Calu3 (cell line): Measurements from ENCODE around the gene IGSF9B. TPM values are rescaled to one million over a fixed set of nuclear protein-coding genes. Genes with fewer than 3 reads are reported as not detected.

ENCODE experiments used
- BruUV-seq: library from RNA; stranded (reverse); fragments of 400-500 nt; replicated peaks from 2 replicates; lab custom pipeline; 2021; lab: Mats Ljungman, UMichigan
- CTCF ChIA-PET: fragments of 300-600 bp; sonication (Branson Sonifier 250); formaldehyde crosslinking; loops from one replicate; lab custom pipeline; 2022; ENCODE audit warnings: antibody characterized with exemption; lab: Charles Lee
- DNase-seq: peaks from one replicate; pipeline ENCODE4 v3.0.0; 2022
- H3K27ac Mint-ChIP-seq: one replicate; pipeline ENCODE4 v1.8.0; 2022; ENCODE audit warnings: mixed read lengths; ENCODE audit not compliant: unreplicated experiment
- H3K27me3 Mint-ChIP-seq: one replicate; pipeline ENCODE4 v1.8.0; 2022; ENCODE audit warnings: mixed read lengths; ENCODE audit not compliant: unreplicated experiment
- H3K36me3 Mint-ChIP-seq: one replicate; pipeline ENCODE4 v1.8.0; 2022; ENCODE audit warnings: mild to moderate bottlenecking, moderate library complexity, mixed read lengths; ENCODE audit not compliant: insufficient read depth, unreplicated experiment
- H3K4me1 Mint-ChIP-seq: one replicate; pipeline ENCODE4 v1.8.0; 2022; ENCODE audit warnings: mild to moderate bottlenecking, low read depth, mixed read lengths; ENCODE audit not compliant: unreplicated experiment
- H3K4me3 Mint-ChIP-seq: one replicate; pipeline ENCODE4 v1.8.0; 2022; ENCODE audit warnings: mild to moderate bottlenecking, low read depth, moderate library complexity, mixed read lengths; ENCODE audit not compliant: unreplicated experiment
- H3K9me3 Mint-ChIP-seq: one replicate; pipeline ENCODE4 v1.8.0; 2022; ENCODE audit warnings: low read depth, mixed read lengths; ENCODE audit not compliant: unreplicated experiment
- intact Hi-C: fragments of 100-400 bp; cut with micrococcal nuclease; formaldehyde crosslinking; loops from one replicate; pipeline ENCODE4 v1.10.0; 2022; ENCODE audit not compliant: unreplicated experiment
- total RNA-seq: library from RNA; stranded (reverse); gene quantifications from 2 replicates; pipeline ENCODE4 v1.2.3, GENCODE V29; 2022
- TF ChIP-seq, protein P1 (sequence below): fragments of 200-600 bp; IDR thresholded peaks from one replicate; pipeline ENCODE4 v1.8.0; 2022; ENCODE audit warnings: antibody characterized with exemption; ENCODE audit not compliant: unreplicated experiment

The IGSF9B gene
- total RNA-seq, 1 experiment from 2014 or later: 13.2 TPM

DNA sequence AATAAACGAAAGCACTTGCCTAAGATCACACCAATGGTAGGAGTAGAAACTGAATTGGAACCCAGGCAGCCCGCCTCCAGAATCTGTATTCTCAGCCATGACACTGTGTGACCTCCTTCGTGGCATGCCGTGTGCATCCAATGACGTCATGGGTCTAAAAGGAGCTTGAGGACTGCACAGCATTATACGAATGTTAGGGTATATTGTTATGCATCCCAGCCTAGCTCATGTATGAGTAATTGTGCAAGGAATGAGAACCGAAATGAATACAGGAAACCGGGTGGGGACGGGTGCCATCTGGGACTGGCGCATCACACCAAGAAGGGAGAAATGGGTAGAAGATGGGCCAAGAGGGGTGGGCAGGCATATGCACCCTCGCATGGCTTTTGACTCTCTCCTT lies 12.3 kb upstream of the IGSF9B start:
- CTCF ChIA-PET: no interaction called here
- TF ChIP-seq, protein P1, sequence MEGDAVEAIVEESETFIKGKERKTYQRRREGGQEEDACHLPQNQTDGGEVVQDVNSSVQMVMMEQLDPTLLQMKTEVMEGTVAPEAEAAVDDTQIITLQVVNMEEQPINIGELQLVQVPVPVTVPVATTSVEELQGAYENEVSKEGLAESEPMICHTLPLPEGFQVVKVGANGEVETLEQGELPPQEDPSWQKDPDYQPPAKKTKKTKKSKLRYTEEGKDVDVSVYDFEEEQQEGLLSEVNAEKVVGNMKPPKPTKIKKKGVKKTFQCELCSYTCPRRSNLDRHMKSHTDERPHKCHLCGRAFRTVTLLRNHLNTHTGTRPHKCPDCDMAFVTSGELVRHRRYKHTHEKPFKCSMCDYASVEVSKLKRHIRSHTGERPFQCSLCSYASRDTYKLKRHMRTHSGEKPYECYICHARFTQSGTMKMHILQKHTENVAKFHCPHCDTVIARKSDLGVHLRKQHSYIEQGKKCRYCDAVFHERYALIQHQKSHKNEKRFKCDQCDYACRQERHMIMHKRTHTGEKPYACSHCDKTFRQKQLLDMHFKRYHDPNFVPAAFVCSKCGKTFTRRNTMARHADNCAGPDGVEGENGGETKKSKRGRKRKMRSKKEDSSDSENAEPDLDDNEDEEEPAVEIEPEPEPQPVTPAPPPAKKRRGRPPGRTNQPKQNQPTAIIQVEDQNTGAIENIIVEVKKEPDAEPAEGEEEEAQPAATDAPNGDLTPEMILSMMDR: no peak
- Mint-ChIP-seq H3K27me3 (peaks cover 77% of the 10 kb centered on the region), H3K27ac (no peak overlapping the region), H3K36me3 (no peaks in the 10 kb centered on the region), H3K4me3 (no peak overlapping the region), H3K9me3 (no peaks in the 10 kb centered on the region), H3K4me1 (peaks cover 8% of the 10 kb centered on the region)
- no TSS peak for BruUV-seq
- intact Hi-C loops: no loop called here
- no peak for DNase-seq

DNA sequence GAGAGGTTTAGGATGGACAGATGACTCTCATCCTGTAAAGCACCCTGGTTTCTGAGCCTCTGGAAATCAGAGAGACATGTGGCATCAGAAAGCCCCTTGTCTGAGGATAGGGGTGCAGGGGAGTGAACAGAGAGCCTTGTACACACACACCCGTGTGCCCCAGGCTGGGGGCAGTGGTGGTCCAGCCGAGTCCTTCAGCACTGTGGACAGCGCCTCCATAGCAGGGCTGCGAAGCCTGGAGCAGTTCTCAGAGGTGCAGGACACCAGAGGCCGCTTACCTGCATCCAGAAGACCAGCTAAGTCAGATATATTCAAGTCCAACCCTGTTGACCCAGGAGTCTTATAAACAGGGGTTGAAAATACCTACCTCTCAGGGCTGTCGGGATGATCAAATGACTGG lies 11.5 kb upstream of the IGSF9B start:
- no TSS peak for BruUV-seq
- CTCF ChIA-PET: no interaction called here
- H3K36me3 Mint-ChIP-seq: no peaks in the 10 kb centered on the region
- DNase-seq: no peak
- intact Hi-C loops: no loop called here
- H3K27me3 Mint-ChIP-seq: peaks cover 69% of the 10 kb centered on the region
- H3K4me3 Mint-ChIP-seq: no peak overlapping the region
- no peaks in the 10 kb centered on the region for H3K9me3 Mint-ChIP-seq
- peaks cover 8% of the 10 kb centered on the region for H3K4me1 Mint-ChIP-seq
- TF ChIP-seq, protein P1: no peak
- H3K27ac Mint-ChIP-seq: no peak overlapping the region

DNA sequence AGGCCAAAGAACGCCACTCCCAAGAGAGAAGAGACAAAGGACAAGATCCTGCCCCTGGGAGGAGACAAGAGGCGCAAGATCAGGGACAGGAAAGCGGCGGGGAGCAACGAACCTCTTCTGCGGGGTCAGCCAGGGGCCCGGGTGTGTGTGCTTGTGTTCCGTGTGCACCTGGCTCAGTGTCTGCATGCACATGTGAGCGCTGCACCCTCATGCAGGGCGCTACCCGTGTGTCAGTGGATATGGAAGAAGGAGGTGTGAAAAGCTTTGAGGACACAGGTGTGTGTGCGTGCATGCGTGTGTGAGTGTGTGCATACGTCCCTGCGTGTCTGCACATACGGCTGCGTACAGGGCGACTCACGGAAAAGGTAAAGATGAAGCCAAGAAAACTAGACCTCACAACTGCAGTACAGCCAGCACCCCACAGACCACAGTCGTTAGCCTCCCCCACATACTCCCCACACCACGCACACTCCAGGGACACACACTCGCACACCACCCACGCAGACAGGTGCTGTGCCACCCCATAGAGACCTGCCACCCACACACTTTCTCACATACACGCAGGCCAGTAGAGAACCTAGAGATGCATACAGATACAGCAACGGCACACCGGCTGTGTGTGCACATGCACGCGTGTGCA lies 11.0 kb upstream of the IGSF9B start:
- Mint-ChIP-seq H3K4me3 (no peak overlapping the region), H3K36me3 (no peaks in the 10 kb centered on the region), H3K27ac (no peak overlapping the region), H3K9me3 (no peaks in the 10 kb centered on the region), H3K27me3 (peaks cover 63% of the 10 kb centered on the region), H3K4me1 (peaks cover 8% of the 10 kb centered on the region)
- TF ChIP-seq, protein P1: no peak
- DNase-seq: no peak
- CTCF ChIA-PET: no interaction called here
- intact Hi-C loops: no loop called here
- BruUV-seq: no TSS peak

DNA sequence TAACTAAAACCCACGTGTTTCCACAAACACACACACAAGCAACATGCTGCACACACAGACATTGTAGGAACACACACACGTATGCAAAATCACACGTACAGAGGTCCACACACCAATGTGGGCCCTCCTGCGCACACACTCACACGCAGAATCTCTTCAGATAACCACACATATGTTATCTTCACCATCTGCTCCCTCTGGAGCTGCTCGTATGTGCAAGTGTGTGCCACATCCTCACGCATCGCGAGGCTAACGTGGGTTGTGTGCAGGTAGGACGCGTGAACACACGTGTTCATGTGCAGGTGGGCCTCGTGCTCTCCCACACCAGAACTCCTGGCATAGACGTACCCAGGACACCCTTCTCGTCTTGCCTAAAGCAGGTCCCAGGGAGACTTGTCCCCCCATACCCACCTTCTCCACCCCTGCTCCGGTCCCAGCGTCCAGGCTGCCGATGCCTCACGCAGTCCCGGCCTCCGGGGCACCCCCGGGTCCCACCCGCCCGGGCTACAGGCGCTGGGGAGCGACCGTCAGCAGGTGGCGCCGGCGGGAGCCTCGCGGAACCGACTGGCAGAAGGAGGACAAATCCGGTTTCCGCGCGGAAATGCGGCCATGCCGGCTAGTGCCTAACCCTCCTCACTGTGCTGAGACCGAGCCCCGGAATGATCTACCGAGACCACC lies 10.3 kb upstream of the IGSF9B start:
- no peak overlapping the region for H3K4me3 Mint-ChIP-seq
- peaks cover 8% of the 10 kb centered on the region for H3K4me1 Mint-ChIP-seq
- H3K27me3 Mint-ChIP-seq: peaks cover 57% of the 10 kb centered on the region
- H3K36me3 Mint-ChIP-seq: no peaks in the 10 kb centered on the region
- TF ChIP-seq, protein P1: no peak
- no peak for DNase-seq
- CTCF ChIA-PET: interaction anchor here (0.7 kb wide), 1 partner anchor 257 kb away, joined by 3 read pairs; no protein-coding TSS in a partner anchor
- no peak overlapping the region for H3K27ac Mint-ChIP-seq
- no TSS peak for BruUV-seq
- intact Hi-C loops: no loop called here
- no peaks in the 10 kb centered on the region for H3K9me3 Mint-ChIP-seq
